Measurements from ENCODE around the gene GMDS.

DNA sequence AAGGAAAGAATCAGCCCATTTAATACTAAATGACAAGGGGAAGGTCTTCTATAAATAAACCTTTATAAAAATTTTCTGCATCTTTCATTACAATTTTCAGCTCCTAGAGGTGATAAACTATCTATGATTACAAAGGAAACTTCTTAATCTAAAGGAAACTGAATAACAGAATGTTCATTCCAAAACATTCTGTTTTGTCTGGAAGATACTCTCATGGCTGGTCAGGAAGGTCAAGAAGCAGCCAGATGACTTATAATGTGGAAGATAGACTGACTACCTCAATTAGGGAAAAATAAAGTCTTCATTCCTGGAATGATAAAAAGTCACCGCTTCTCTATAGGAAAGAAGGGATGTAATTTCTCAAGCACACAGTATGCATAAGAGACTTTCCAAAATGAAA, 131.3 kb downstream of the GMDS start:
- TF ChIP-seq EZH2 (conservative IDR thresholded peaks at IDR 0.05; ENCODE audit: low read depth, low read length) (no peak), POLR2G (IDR thresholded peaks at IDR 0.05; ENCODE audit: low read depth, low read length) (no peak), POLR2A (IDR thresholded peaks at IDR 0.05; ENCODE audit: insufficient read depth in 1 of 2, low read depth in 2 of 2, low read length in 2 of 2) (no peak), MEIS2 (CRISPR knock-in tag; IDR thresholded peaks at IDR 0.05) (no peak), POLR2AphosphoS5 (IDR thresholded peaks at IDR 0.05; ENCODE audit: low read depth, low read length) (no peak)
- TF ChIP-seq, protein P1, sequence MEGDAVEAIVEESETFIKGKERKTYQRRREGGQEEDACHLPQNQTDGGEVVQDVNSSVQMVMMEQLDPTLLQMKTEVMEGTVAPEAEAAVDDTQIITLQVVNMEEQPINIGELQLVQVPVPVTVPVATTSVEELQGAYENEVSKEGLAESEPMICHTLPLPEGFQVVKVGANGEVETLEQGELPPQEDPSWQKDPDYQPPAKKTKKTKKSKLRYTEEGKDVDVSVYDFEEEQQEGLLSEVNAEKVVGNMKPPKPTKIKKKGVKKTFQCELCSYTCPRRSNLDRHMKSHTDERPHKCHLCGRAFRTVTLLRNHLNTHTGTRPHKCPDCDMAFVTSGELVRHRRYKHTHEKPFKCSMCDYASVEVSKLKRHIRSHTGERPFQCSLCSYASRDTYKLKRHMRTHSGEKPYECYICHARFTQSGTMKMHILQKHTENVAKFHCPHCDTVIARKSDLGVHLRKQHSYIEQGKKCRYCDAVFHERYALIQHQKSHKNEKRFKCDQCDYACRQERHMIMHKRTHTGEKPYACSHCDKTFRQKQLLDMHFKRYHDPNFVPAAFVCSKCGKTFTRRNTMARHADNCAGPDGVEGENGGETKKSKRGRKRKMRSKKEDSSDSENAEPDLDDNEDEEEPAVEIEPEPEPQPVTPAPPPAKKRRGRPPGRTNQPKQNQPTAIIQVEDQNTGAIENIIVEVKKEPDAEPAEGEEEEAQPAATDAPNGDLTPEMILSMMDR (CRISPR knock-in tag; IDR thresholded peaks at IDR 0.05), result no peak
